HEK293 (cell line): ENCODE measurements around the gene CDC42SE1.

Experiments
- BCL6B ChIP-seq: fragments of 450-650 bp; formaldehyde crosslinking; IDR thresholded peaks from 2 replicates; pipeline ENCODE4 v1.5.1; 2017; ENCODE audit warnings: missing biosample characterization, missing genetic modification characterization
- GLIS1 ChIP-seq: fragments of 450-650 bp; formaldehyde crosslinking; IDR thresholded peaks from 2 replicates; pipeline ENCODE4 v1.5.1; 2016; ENCODE audit warnings: missing biosample characterization, missing genetic modification characterization
- GLIS2 ChIP-seq: fragments of 450-650 bp; formaldehyde crosslinking; IDR thresholded peaks from 2 replicates; pipeline ENCODE4 v1.5.1; 2016; ENCODE audit warnings: missing biosample characterization, missing genetic modification characterization
- KLF17 ChIP-seq: fragments of 450-650 bp; formaldehyde crosslinking; IDR thresholded peaks from 2 replicates; pipeline ENCODE4 v1.5.1; 2016; ENCODE audit warnings: missing biosample characterization, missing genetic modification characterization
- KLF9 ChIP-seq: fragments of 450-650 bp; formaldehyde crosslinking; IDR thresholded peaks from 2 replicates; pipeline ENCODE4 v1.5.1; 2016; ENCODE audit warnings: missing biosample characterization, missing genetic modification characterization, low read depth
- MYNN ChIP-seq: fragments of 450-650 bp; formaldehyde crosslinking; IDR thresholded peaks from 2 replicates; pipeline ENCODE4 v1.5.1; 2016; ENCODE audit warnings: missing biosample characterization, missing genetic modification characterization, borderline replicate concordance
- PBX3 ChIP-seq: sonication (generic); formaldehyde crosslinking; IDR thresholded peaks from 2 replicates; pipeline ENCODE4 v1.8.1; 2022; ENCODE audit warnings: mild to moderate bottlenecking, moderate library complexity, missing genetic modification reagents
- PRDM2 ChIP-seq: fragments of 450-650 bp; formaldehyde crosslinking; IDR thresholded peaks from 2 replicates; pipeline ENCODE4 v1.5.1; 2016; ENCODE audit warnings: missing biosample characterization, missing genetic modification characterization, borderline replicate concordance
- SP2 ChIP-seq: fragments of 450-650 bp; formaldehyde crosslinking; IDR thresholded peaks from 2 replicates; pipeline ENCODE4 v1.5.1; 2016; ENCODE audit warnings: missing biosample characterization, missing genetic modification characterization
- TSHZ1 ChIP-seq: fragments of 450-650 bp; formaldehyde crosslinking; IDR thresholded peaks from 2 replicates; pipeline ENCODE4 v1.5.1; 2016; ENCODE audit warnings: missing biosample characterization, missing genetic modification characterization, borderline replicate concordance
- ZBTB20 ChIP-seq: fragments of 450-650 bp; formaldehyde crosslinking; IDR thresholded peaks from 2 replicates; pipeline ENCODE4 v1.5.1; 2016; ENCODE audit warnings: missing biosample characterization, missing genetic modification characterization
- ZNF112 ChIP-seq: fragments of 450-650 bp; formaldehyde crosslinking; IDR thresholded peaks from 2 replicates; pipeline ENCODE4 v1.5.0; 2017; ENCODE audit warnings: missing biosample characterization, missing genetic modification characterization
- ZNF138 ChIP-seq: fragments of 450-650 bp; formaldehyde crosslinking; IDR thresholded peaks from 2 replicates; pipeline ENCODE4 v1.5.1; 2016; ENCODE audit warnings: missing biosample characterization, missing genetic modification characterization, borderline replicate concordance
- ZNF214 ChIP-seq: fragments of 450-650 bp; formaldehyde crosslinking; IDR thresholded peaks from 2 replicates; pipeline ENCODE4 v1.5.1; 2017; ENCODE audit warnings: missing biosample characterization, mild to moderate bottlenecking, missing genetic modification characterization, borderline replicate concordance
- ZNF292 ChIP-seq: fragments of 450-650 bp; formaldehyde crosslinking; IDR thresholded peaks from 2 replicates; pipeline ENCODE4 v1.5.1; 2016; ENCODE audit warnings: low read depth, missing biosample characterization, missing genetic modification characterization, borderline replicate concordance
- ZNF501 ChIP-seq: fragments of 450-650 bp; formaldehyde crosslinking; IDR thresholded peaks from 2 replicates; pipeline ENCODE4 v1.5.1; 2016; ENCODE audit warnings: missing biosample characterization, missing genetic modification characterization
- ZNF529 ChIP-seq: fragments of 450-650 bp; formaldehyde crosslinking; IDR thresholded peaks from 2 replicates; pipeline ENCODE4 v1.5.1; 2017; ENCODE audit warnings: missing genetic modification characterization, missing biosample characterization; ENCODE audit not compliant: insufficient replicate concordance
- ZNF544 ChIP-seq: fragments of 450-650 bp; formaldehyde crosslinking; IDR thresholded peaks from 2 replicates; pipeline ENCODE4 v1.5.0; 2017; ENCODE audit warnings: missing biosample characterization, missing genetic modification characterization
- ZNF580 ChIP-seq: fragments of 450-650 bp; formaldehyde crosslinking; IDR thresholded peaks from 2 replicates; pipeline ENCODE4 v1.5.1; 2016; ENCODE audit warnings: missing biosample characterization, missing genetic modification characterization
- ZNF596 ChIP-seq: fragments of 450-650 bp; IDR thresholded peaks from 2 replicates; pipeline ENCODE4 v1.5.0; 2018; ENCODE audit warnings: missing biosample characterization, mild to moderate bottlenecking, missing genetic modification characterization, moderate library complexity
- ZNF626 ChIP-seq: fragments of 450-650 bp; sonication (Bioruptor Pico); formaldehyde crosslinking; IDR thresholded peaks from 2 replicates; pipeline ENCODE4 v1.5.1; 2018; ENCODE audit warnings: missing biosample characterization, missing genetic modification characterization, inconsistent platforms
- ZNF645 ChIP-seq: fragments of 450-650 bp; formaldehyde crosslinking; IDR thresholded peaks from 2 replicates; pipeline ENCODE4; 2016; ENCODE audit warnings: missing biosample characterization, missing genetic modification characterization
- ZNF704 ChIP-seq: fragments of 450-650 bp; formaldehyde crosslinking; IDR thresholded peaks from 2 replicates; pipeline ENCODE4 v1.5.1; 2016; ENCODE audit warnings: missing biosample characterization, missing genetic modification characterization

Gene CDC42SE1

GRCh38 chr1:151006327-151007052 lies 52.9 kb downstream of the CDC42SE1 start, which contains the start of gene MINDY1 (continued):
- TF ChIP-seq ZNF645 (tag by site-specific recombination) (no peak), ZBTB20 (tag by site-specific recombination) (peak; percentile 53; the same call in 1 of the 2 replicates), ZNF138 (tag by site-specific recombination) (no peak), ZNF112 (tag by site-specific recombination) (no peak), ZNF596 (peak; percentile 61; the same call in 1 of the 2 replicates), KLF9 (no peak), KLF17 (tag by site-specific recombination) (no peak), GLIS1 (tag by site-specific recombination) (no peak), ZNF544 (tag by site-specific recombination) (no peak), ZNF529 (tag by site-specific recombination) (no peak), GLIS2 (tag by site-specific recombination) (0 out of 2 replicates have a peak, but pooled peaks have one; percentile 16), ZNF501 (tag by site-specific recombination) (0 out of 2 replicates have a peak, but pooled peaks have one; percentile 40), MYNN (tag by site-specific recombination) (no peak), ZNF214 (tag by site-specific recombination) (no peak), ZNF704 (tag by site-specific recombination) (no peak), ZNF626 (tag by site-specific recombination) (no peak), ZNF580 (tag by site-specific recombination) (no peak), PRDM2 (tag by site-specific recombination) (no peak), SP2 (no peak), TSHZ1 (tag by site-specific recombination) (no peak), ZNF292 (tag by site-specific recombination) (no peak), PBX3 (no peak), BCL6B (no peak)
